Tibial artery (tissue), 4 donors: Measurements from ENCODE around the gene FAAH.

ENCODE experiments used
- DNase-seq, 2 donors: peaks; one replicate each; pipeline ENCODE4 v3.0.0-alpha.2; 2019
- H3K27ac ChIP-seq, 2 donors: fragments of 200-600 bp; sonication (generic) in 1 of 2; 1 replicate in 1 of 2; 2 replicates in 1 of 2; pipeline ENCODE4 v1.5.1; 2018 to 2019; ENCODE audit warnings: mild to moderate bottlenecking in 1 of 2
- H3K27me3 ChIP-seq, 2 donors: fragments of 200-600 bp; sonication (generic) in 1 of 2; one replicate each; pipeline versions ENCODE4 v1.5.1 to v1.6.0; 2016 to 2019
- H3K36me3 ChIP-seq, 3 donors: fragments of 200-600 bp; sonication (generic) in 2 of 3; one replicate each; pipeline ENCODE4 v1.5.1; 2016 to 2019; ENCODE audit warnings: mild to moderate bottlenecking in 2 of 3
- H3K4me1 ChIP-seq, 4 donors: fragments of 200-600 bp; sonication (generic) in 2 of 4; 1 replicate in 3 of 4; 2 replicates in 1 of 4; pipeline ENCODE4 v1.5.1; 2016 to 2019
- H3K4me3 ChIP-seq, 2 donors: fragments of 200-600 bp; sonication (generic) in 1 of 2; 1 replicate in 1 of 2; 2 replicates in 1 of 2; pipeline ENCODE4 v1.5.1; 2018 to 2019; ENCODE audit warnings: mild to moderate bottlenecking in 2 of 2
- H3K9me3 ChIP-seq, 3 donors: fragments of 200-600 bp; sonication (generic) in 1 of 3; one replicate each; pipeline ENCODE4 v1.5.1; 2016 to 2019
- CTCF ChIP-seq, 2 experiments: fragments of 200-600 bp in 1 of 2; fragments of 450-650 bp in 1 of 2; IDR thresholded peaks; one replicate each; pipeline ENCODE4 v1.5.1; 2017 to 2019; ENCODE audit warnings: antibody characterized with exemption in 2 of 2, mild to moderate bottlenecking in 1 of 2, moderate library complexity in 1 of 2
- intact Hi-C: fragments of 100-400 bp; cut with DNase I; formaldehyde crosslinking; loops from one replicate; pipeline ENCODE4 v1.15.0; 2023; ENCODE audit warnings: low total_unique reads

The FAAH gene

GRCh38 chr1:46393510-46393909 is 607 bp upstream of the FAAH start:
- Histone ChIP-seq H3K27me3 (no peaks in the 10 kb centered on the region), H3K9me3 (peaks cover 0 to 9% (median 0%) of the 10 kb centered on the region in 3 donors), H3K4me1 (peaks cover 0 to 24% (median 22%) of the 10 kb centered on the region in 4 donors), H3K4me3 (peak overlapping the region; percentile 57 to 81), H3K36me3 (no peaks in the 10 kb centered on the region), H3K27ac (no peak overlapping the region)
- no peak for DNase-seq
- TF ChIP-seq CTCF (IDR thresholded peaks at IDR 0.05), result no peak
- intact Hi-C loops, result no loop called here

DNA sequence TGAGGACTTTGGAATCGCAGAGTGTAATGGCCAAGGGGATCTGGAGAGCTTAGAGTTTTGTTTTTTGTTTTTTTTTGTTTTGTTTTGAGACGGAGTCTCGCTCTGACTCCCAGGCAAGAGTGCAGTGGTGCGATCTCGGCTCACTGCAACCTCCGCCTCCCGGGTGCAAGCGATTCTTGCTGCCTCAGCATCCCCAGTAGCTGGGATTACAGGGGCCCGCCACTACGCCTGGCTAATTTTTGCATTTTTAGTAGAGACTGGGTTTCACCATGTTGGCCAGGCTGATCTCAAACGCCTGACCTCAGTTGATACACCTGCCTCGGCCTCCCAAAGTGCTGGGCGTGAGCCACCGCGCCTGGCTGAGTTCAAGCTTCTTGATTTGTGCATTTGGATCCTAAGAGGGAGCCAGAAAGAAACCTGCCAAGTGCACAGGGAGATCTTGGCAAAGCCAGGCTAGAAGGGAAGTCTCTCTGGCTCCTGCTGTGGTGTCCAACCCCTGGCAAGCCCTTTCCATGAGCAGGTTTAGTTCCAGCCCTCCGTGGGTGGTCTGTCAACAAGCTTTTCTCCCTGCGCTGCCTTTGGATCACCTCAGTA is 852 bp downstream of the FAAH start:
- Histone ChIP-seq H3K36me3 (no peaks in the 10 kb centered on the region), H3K4me1 (peaks cover 0 to 24% (median 22%) of the 10 kb centered on the region in 4 donors), H3K27ac (peak overlapping the region in 1 of 2 donors; percentile 27), H3K27me3 (no peaks in the 10 kb centered on the region), H3K4me3 (peak overlapping the region; percentile 57 to 81), H3K9me3 (peaks cover 0 to 9% (median 0%) of the 10 kb centered on the region in 3 donors)
- DNase-seq, result no peak
- no peak for TF ChIP-seq CTCF (IDR thresholded peaks at IDR 0.05)
- intact Hi-C loops, result no loop called here

DNA sequence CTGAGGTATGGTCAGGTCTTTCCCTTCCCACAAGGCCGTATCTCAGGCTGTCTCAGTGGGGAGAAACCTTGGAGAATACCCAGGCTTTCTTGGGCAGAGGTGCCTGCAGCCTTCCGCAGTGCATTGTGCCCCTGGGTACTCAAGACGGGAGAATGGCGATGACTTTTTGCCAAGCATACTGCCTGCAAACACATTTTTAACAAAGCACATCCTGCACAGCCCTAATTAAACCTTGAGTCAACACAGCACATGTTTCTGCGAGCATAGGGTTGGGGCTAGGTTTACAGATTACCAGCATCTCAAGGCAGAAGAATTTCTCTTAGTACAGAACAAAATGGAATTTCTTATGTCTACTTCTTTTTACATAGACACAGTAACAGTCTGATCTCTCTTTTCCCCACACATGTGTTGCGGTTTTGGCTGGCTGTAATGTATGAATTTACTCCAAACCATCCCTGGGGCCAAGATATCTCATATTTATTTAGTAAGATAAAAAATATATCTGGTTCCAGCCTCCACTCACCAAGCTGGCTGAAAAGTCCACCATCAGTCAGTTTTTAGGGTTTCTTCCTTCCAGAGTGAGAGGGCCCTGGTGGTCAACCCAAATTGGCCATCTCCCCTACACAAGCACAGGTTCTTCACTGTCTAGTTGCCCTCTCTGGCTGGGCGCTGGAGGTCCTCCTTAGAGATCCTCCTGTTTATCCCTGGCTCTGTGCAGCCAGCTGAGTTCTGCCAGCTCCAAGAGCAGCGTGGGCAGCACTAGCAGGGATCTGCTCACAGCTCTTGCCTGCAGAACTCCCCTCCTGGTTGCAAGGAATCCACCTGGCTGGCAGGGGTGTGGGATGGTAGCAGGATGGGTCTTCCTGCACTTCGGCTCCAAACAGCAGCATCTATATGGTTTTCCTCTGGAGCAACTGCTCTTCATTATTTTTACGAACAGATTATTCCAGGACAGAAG is 2.6 kb downstream of the FAAH start:
- H3K27ac ChIP-seq, result no peak overlapping the region

GRCh38 chr1:46399307-46399706 is 5.2 kb downstream of the FAAH start:
- H3K9me3 ChIP-seq, result no peaks in the 10 kb centered on the region
- H3K27me3 ChIP-seq, result no peaks in the 10 kb centered on the region
- intact Hi-C loops, result no loop called here
- no peak for DNase-seq
- no peak for TF ChIP-seq CTCF (IDR thresholded peaks at IDR 0.05)
- no peak overlapping the region for H3K4me3 ChIP-seq
- H3K36me3 ChIP-seq, result no peaks in the 10 kb centered on the region
- no peak overlapping the region for H3K27ac ChIP-seq
- H3K4me1 ChIP-seq, result peaks cover 0 to 34% (median 26%) of the 10 kb centered on the region in 4 donors

More for the DNA sequence above, 2.6 kb downstream of the FAAH start:
- TF ChIP-seq CTCF (IDR thresholded peaks at IDR 0.05), result no peak
- Histone ChIP-seq H3K36me3 (no peaks in the 10 kb centered on the region), H3K27me3 (no peaks in the 10 kb centered on the region), H3K4me1 (peaks cover 0 to 26% (median 23%) of the 10 kb centered on the region in 4 donors), H3K4me3 (no peak overlapping the region), H3K9me3 (peaks cover 0 to 9% (median 0%) of the 10 kb centered on the region in 3 donors)
- no peak for DNase-seq
- intact Hi-C loops, result no loop called here

DNA sequence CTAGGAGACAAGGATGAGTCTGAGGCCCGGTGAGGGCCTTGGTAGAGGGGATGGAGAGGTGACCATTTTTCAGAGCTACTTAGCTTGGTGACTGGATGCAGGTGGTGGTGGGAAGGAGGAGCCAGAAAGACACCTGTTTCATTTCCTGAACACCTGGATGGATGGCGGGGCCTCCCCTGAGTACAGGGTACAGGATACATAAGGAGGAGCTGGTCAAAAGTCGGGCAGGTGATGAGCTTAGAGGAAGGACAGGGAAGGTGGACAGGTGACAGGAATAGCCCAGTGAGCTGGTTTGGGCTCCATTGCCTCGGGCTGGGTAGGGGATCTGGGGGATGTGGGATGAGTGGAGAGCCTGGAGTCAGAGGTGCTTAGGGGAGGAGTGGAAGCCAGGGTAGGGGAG is 6.3 kb downstream of the FAAH start:
- no peak for TF ChIP-seq CTCF (IDR thresholded peaks at IDR 0.05)
- H3K36me3 ChIP-seq, result peaks cover 0 to 3% (median 0%) of the 10 kb centered on the region in 3 donors
- no peaks in the 10 kb centered on the region for H3K27me3 ChIP-seq
- intact Hi-C loops, result no loop called here
- no peak overlapping the region for H3K27ac ChIP-seq
- H3K4me3 ChIP-seq, result no peak overlapping the region
- no peak for DNase-seq
- no peaks in the 10 kb centered on the region for H3K9me3 ChIP-seq
- peaks cover 0 to 23% (median 15%) of the 10 kb centered on the region in 4 donors for H3K4me1 ChIP-seq
